GM23338 (cell line): ENCODE results near the gene GPR25. TPM values are rescaled to one million over a fixed set of nuclear protein-coding genes. Genes with fewer than 3 reads are reported as not detected.
A peak's percentile ranks its signal among the peaks of the same experiment; 100 is the strongest.

Experiments
- ATAC-seq: fragments of 200-7000 bp; cut with Tn5 transposase; 3 replicates; pipeline ENCODE4 v1.9.1; 2020
- DNase-seq: peaks from one replicate; pipeline ENCODE4 v3.0.0-alpha.2; 2015; ENCODE audit warnings: low spot score
- H2AFZ ChIP-seq: fragments of 200-600 bp; sonication (generic); 2 replicates; pipeline ENCODE4 v1.8.0; 2016; ENCODE audit warnings: antibody characterized with exemption, mild to moderate bottlenecking, moderate library complexity
- H3F3A ChIP-seq: fragments of 200-600 bp; sonication (generic); replicated peaks from 2 replicates; pipeline ENCODE4 v1.8.0; 2017; ENCODE audit warnings: antibody characterized with exemption, mixed run types, low read depth
- H3K27ac ChIP-seq: fragments of 200-600 bp; sonication (generic); 2 replicates; pipeline ENCODE4 v1.6.1; 2016; ENCODE audit warnings: low read depth
- H3K27me3 ChIP-seq: fragments of 200-600 bp; sonication (generic); 2 replicates; pipeline ENCODE4 v1.8.0; 2016; ENCODE audit warnings: mild to moderate bottlenecking, mixed run types, moderate library complexity; ENCODE audit not compliant: insufficient read depth
- H3K36me3 ChIP-seq: fragments of 200-600 bp; sonication (generic); 2 replicates; pipeline ENCODE4 v1.8.0; 2016; ENCODE audit warnings: mild to moderate bottlenecking; ENCODE audit not compliant: insufficient read depth
- H3K4me1 ChIP-seq: fragments of 200-600 bp; sonication (generic); 2 replicates; pipeline ENCODE4 v1.8.0; 2016; ENCODE audit warnings: mild to moderate bottlenecking, moderate library complexity; ENCODE audit not compliant: insufficient read depth
- H3K4me2 ChIP-seq: fragments of 200-600 bp; sonication (generic); 2 replicates; pipeline ENCODE4 v1.7.1; 2017; ENCODE audit warnings: mixed run types
- H3K4me3 ChIP-seq: fragments of 200-600 bp; sonication (generic); 2 replicates; pipeline ENCODE4 v1.6.1; 2016; ENCODE audit warnings: mixed run types
- H3K79me2 ChIP-seq: fragments of 200-600 bp; sonication (generic); replicated peaks from 2 replicates; pipeline ENCODE4 v1.8.0; 2017; ENCODE audit warnings: mild to moderate bottlenecking; ENCODE audit not compliant: insufficient read depth
- H3K9me2 ChIP-seq: fragments of 200-600 bp; sonication (generic); 2 replicates; pipeline ENCODE4 v1.8.0; 2017; ENCODE audit not compliant: insufficient read depth
- H4K20me1 ChIP-seq: fragments of 200-600 bp; sonication (generic); replicated peaks from 2 replicates; pipeline ENCODE4 v1.8.0; 2017; ENCODE audit warnings: mild to moderate bottlenecking; ENCODE audit not compliant: insufficient read depth
- H3K27ac Mint-ChIP-seq: 2 replicates; pipeline ENCODE4 v1.8.0; 2020; ENCODE audit warnings: inconsistent platforms, mild to moderate bottlenecking, moderate library complexity, mixed read lengths
- H3K27me3 Mint-ChIP-seq: 3 replicates; pipeline ENCODE4 v1.8.0; 2022; ENCODE audit warnings: low read depth, mild to moderate bottlenecking, moderate library complexity, mixed read lengths, inconsistent platforms; ENCODE audit not compliant: insufficient read depth, poor library complexity
- H3K36me3 Mint-ChIP-seq: 3 replicates; pipeline ENCODE4 v1.8.0; 2021; ENCODE audit warnings: low read depth, mild to moderate bottlenecking, inconsistent platforms, moderate library complexity, mixed read lengths
- H3K4me1 Mint-ChIP-seq: 3 replicates; pipeline ENCODE4 v1.8.0; 2020; ENCODE audit warnings: mild to moderate bottlenecking, inconsistent platforms, mixed read lengths
- H3K4me3 Mint-ChIP-seq: 3 replicates; pipeline ENCODE4 v1.8.0; 2021; ENCODE audit warnings: moderate library complexity, mild to moderate bottlenecking, inconsistent platforms, mixed read lengths
- H3K9me3 Mint-ChIP-seq: 3 replicates; pipeline ENCODE4 v1.8.0; 2020; ENCODE audit warnings: moderate library complexity, mild to moderate bottlenecking, inconsistent platforms, mixed read lengths
- CREB1 ChIP-seq: fragments of 250-450 bp; sonication (Bioruptor Pico); IDR thresholded peaks from 2 replicates; pipeline ENCODE4 v1.5.0; 2020; ENCODE audit warnings: low read depth, mild to moderate bottlenecking, moderate library complexity
- ETS1 ChIP-seq: IDR thresholded peaks from 2 replicates; pipeline ENCODE4 v1.6.1; 2016; ENCODE audit warnings: antibody characterized with exemption
- EZH2 ChIP-seq: fragments of 200-600 bp; sonication (generic); IDR thresholded peaks from one replicate; pipeline ENCODE4 v1.8.0; 2017; ENCODE audit warnings: antibody characterized with exemption, mild to moderate bottlenecking, low read depth; ENCODE audit not compliant: unreplicated experiment
- EZH2phosphoT487 ChIP-seq: fragments of 200-600 bp; sonication (generic); IDR thresholded peaks from one replicate; pipeline ENCODE4 v1.8.1; 2018; ENCODE audit warnings: antibody characterized with exemption; ENCODE audit not compliant: unreplicated experiment
- JUNB ChIP-seq: IDR thresholded peaks from one replicate; pipeline ENCODE4 v1.6.1; 2016; ENCODE audit warnings: antibody characterized with exemption; ENCODE audit not compliant: unreplicated experiment
- NANOG ChIP-seq: IDR thresholded peaks from 2 replicates; pipeline ENCODE4 v1.6.1; 2016; ENCODE audit warnings: antibody characterized with exemption, borderline replicate concordance
- POLR2AphosphoS5 ChIP-seq: IDR thresholded peaks from 2 replicates; pipeline ENCODE4 v1.6.1; 2016; ENCODE audit warnings: antibody characterized with exemption, low read depth
- REST ChIP-seq: IDR thresholded peaks from one replicate; pipeline ENCODE4 v1.6.1; 2018; ENCODE audit warnings: antibody characterized with exemption; ENCODE audit not compliant: unreplicated experiment
- STAT1 ChIP-seq: IDR thresholded peaks from one replicate; pipeline ENCODE4 v1.6.1; 2016; ENCODE audit warnings: antibody characterized with exemption; ENCODE audit not compliant: unreplicated experiment
- ZNF114 ChIP-seq: fragments of 250-450 bp; sonication (Bioruptor Pico); IDR thresholded peaks from 2 replicates; pipeline ENCODE4 v1.5.0; 2020; ENCODE audit warnings: mild to moderate bottlenecking, moderate library complexity
- ZNF331 ChIP-seq: fragments of 250-450 bp; sonication (Bioruptor Pico); IDR thresholded peaks from 2 replicates; pipeline ENCODE4 v1.5.0; 2020; ENCODE audit warnings: low read depth, mild to moderate bottlenecking, moderate library complexity
- polyA plus RNA-seq: library from polyadenylated mRNA; unstranded; fragments of >200 nt; fragmentation: Nextera tagmentation; extraction: Ambion mirVana; gene quantifications from 2 replicates; pipeline ENCODE4 v1.2.1, GENCODE V29; 2016
- total RNA-seq: library from RNA; depleted of rRNA; stranded (reverse); fragments of >200 nt; shearing (Covaris generic); gene quantifications from 2 replicates; pipeline ENCODE4 v1.2.3, GENCODE V29; 2014
- TF ChIP-seq, protein P1 (sequence below), 2 experiments: fragments of 200-600 bp in 1 of 2; sonication (generic) in 1 of 2; conservative IDR thresholded peaks; 2 replicates each; pipeline versions ENCODE4 v1.5.1 to v1.6.1; 2016 to 2017; ENCODE audit warnings: antibody characterized with exemption in 2 of 2, low read depth in 2 of 2, mild to moderate bottlenecking in 2 of 2, moderate library complexity in 1 of 2
- TF ChIP-seq, protein P2 (sequence below): fragments of 250-450 bp; sonication (Bioruptor Pico); IDR thresholded peaks from 2 replicates; pipeline ENCODE4 v1.5.0; 2020; ENCODE audit warnings: mild to moderate bottlenecking, moderate library complexity

GPR25 gene
- total and polyA plus RNA-seq, 2 experiments from 2014 or later: not detected

DNA sequence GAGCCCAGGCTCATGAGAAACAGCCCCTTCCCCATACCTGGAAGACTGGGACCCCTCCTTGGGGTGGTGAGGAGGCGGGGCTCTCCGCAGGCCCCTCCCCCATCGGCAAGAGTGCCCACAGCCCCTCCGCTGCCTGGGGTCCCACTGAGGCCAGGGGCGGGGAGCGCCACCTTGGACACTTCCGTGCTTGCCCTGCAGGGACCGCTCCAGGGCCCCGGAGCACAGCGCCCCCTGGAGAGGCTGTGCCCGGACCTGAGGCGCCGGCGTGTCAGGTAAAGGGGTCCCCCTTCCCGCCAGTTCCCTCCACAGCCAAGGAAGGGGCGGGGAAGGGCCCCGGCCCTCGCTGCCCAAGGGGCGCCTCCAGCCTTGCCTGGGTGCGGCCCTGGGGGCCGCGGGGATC is 43.4 kb downstream of the GPR25 start:
- Histone ChIP-seq H4K20me1 (no peaks in the 10 kb centered on the region), H3K27ac (0 out of 2 replicates have a peak overlapping the region, but pooled peaks have one; percentile 69), H3K4me1 (peaks cover 10% of the 10 kb centered on the region), H3K9me2 (0 out of 2 replicates have a peak, but pooled peaks cover 6% of the 10 kb centered on the region), H3K27me3 (no peaks in the 10 kb centered on the region), H3K4me2 (peak overlapping the region; percentile 85), H3K4me3 (peak overlapping the region; percentile 59), H3K36me3 (no peaks in the 10 kb centered on the region), H3K79me2 (no peaks in the 10 kb centered on the region), H3F3A (no peaks in the 10 kb centered on the region), H2AFZ (peak overlapping the region; percentile 97; the same call in 1 of the 2 replicates)
- TF ChIP-seq ZNF114: no peak
- no peak for TF ChIP-seq ZNF331
- no peak for TF ChIP-seq STAT1
- TF ChIP-seq JUNB: no peak
- no peak for TF ChIP-seq EZH2
- TF ChIP-seq, protein P1, sequence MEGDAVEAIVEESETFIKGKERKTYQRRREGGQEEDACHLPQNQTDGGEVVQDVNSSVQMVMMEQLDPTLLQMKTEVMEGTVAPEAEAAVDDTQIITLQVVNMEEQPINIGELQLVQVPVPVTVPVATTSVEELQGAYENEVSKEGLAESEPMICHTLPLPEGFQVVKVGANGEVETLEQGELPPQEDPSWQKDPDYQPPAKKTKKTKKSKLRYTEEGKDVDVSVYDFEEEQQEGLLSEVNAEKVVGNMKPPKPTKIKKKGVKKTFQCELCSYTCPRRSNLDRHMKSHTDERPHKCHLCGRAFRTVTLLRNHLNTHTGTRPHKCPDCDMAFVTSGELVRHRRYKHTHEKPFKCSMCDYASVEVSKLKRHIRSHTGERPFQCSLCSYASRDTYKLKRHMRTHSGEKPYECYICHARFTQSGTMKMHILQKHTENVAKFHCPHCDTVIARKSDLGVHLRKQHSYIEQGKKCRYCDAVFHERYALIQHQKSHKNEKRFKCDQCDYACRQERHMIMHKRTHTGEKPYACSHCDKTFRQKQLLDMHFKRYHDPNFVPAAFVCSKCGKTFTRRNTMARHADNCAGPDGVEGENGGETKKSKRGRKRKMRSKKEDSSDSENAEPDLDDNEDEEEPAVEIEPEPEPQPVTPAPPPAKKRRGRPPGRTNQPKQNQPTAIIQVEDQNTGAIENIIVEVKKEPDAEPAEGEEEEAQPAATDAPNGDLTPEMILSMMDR (conservative IDR thresholded peaks at IDR 0.05; ENCODE audit: low read depth in 2 of 2): peak; percentile 78 to 99
- no peak for TF ChIP-seq NANOG
- no peak for TF ChIP-seq ETS1
- peak; percentile 62 for TF ChIP-seq POLR2AphosphoS5
- TF ChIP-seq CREB1 (CRISPR knock-in tag): peak; percentile 27; the same call in 1 of the 2 replicates
- TF ChIP-seq, protein P2, sequence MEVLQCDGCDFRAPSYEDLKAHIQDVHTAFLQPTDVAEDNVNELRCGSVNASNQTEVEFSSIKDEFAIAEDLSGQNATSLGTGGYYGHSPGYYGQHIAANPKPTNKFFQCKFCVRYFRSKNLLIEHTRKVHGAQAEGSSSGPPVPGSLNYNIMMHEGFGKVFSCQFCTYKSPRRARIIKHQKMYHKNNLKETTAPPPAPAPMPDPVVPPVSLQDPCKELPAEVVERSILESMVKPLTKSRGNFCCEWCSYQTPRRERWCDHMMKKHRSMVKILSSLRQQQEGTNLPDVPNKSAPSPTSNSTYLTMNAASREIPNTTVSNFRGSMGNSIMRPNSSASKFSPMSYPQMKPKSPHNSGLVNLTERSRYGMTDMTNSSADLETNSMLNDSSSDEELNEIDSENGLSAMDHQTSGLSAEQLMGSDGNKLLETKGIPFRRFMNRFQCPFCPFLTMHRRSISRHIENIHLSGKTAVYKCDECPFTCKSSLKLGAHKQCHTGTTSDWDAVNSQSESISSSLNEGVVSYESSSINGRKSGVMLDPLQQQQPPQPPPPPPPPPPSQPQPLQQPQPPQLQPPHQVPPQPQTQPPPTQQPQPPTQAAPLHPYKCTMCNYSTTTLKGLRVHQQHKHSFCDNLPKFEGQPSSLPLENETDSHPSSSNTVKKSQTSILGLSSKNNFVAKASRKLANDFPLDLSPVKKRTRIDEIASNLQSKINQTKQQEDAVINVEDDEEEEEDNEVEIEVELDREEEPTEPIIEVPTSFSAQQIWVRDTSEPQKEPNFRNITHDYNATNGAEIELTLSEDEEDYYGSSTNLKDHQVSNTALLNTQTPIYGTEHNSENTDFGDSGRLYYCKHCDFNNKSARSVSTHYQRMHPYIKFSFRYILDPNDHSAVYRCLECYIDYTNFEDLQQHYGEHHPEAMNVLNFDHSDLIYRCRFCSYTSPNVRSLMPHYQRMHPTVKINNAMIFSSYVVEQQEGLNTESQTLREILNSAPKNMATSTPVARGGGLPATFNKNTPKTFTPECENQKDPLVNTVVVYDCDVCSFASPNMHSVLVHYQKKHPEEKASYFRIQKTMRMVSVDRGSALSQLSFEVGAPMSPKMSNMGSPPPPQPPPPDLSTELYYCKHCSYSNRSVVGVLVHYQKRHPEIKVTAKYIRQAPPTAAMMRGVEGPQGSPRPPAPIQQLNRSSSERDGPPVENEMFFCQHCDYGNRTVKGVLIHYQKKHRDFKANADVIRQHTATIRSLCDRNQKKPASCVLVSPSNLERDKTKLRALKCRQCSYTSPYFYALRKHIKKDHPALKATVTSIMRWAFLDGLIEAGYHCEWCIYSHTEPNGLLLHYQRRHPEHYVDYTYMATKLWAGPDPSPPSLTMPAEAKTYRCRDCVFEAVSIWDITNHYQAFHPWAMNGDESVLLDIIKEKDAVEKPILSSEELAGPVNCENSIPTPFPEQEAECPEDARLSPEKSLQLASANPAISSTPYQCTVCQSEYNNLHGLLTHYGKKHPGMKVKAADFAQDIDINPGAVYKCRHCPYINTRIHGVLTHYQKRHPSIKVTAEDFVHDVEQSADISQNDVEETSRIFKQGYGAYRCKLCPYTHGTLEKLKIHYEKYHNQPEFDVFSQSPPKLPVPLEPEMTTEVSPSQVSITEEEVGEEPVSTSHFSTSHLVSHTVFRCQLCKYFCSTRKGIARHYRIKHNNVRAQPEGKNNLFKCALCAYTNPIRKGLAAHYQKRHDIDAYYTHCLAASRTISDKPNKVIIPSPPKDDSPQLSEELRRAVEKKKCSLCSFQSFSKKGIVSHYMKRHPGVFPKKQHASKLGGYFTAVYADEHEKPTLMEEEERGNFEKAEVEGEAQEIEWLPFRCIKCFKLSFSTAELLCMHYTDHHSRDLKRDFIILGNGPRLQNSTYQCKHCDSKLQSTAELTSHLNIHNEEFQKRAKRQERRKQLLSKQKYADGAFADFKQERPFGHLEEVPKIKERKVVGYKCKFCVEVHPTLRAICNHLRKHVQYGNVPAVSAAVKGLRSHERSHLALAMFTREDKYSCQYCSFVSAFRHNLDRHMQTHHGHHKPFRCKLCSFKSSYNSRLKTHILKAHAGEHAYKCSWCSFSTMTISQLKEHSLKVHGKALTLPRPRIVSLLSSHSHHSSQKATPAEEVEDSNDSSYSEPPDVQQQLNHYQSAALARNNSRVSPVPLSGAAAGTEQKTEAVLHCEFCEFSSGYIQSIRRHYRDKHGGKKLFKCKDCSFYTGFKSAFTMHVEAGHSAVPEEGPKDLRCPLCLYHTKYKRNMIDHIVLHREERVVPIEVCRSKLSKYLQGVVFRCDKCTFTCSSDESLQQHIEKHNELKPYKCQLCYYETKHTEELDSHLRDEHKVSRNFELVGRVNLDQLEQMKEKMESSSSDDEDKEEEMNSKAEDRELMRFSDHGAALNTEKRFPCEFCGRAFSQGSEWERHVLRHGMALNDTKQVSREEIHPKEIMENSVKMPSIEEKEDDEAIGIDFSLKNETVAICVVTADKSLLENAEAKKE (CRISPR knock-in tag): no peak
- TF ChIP-seq REST: no peak
- TF ChIP-seq EZH2phosphoT487: no peak
- Mint-ChIP-seq H3K27me3 (peaks cover 12% of the 10 kb centered on the region), H3K4me3 (no peak overlapping the region), H3K4me1 (peaks cover 12% of the 10 kb centered on the region), H3K36me3 (peaks cover 25% of the 10 kb centered on the region), H3K27ac (no peak overlapping the region), H3K9me3 (no peaks in the 10 kb centered on the region)
- ATAC-seq (peak; percentile 91), DNase-seq (peak; percentile 93)
